Measurements from ENCODE around the gene NAV2. TPM values are rescaled to one million over a fixed set of nuclear protein-coding genes. Genes with fewer than 3 reads are reported as not detected.

Gene NAV2
- polyA plus RNA-seq, 3 donors, result not detected

DNA sequence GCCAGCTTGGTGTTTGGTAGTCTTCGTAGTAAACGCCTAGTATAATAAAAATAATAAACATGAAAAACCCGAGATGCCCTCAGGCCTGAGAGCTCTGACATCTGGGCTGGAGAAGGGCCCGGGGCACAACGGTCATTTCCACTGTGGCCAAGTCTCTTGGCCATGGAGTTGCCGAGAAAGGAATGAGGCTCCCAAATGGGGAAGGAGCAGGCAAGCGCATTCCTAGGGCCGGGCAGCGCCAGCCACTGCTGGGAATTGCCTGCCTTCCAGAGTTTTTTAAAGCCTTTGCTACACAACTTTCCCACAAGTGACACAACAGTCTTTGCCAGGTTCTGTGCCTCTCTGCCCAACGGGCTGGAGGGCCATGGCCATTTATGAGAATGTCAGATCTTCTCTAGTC is 103.4 kb downstream of the NAV2 start:
- Histone ChIP-seq H3K9me3 (replicated peaks in 1 of 2; ENCODE audit: control insufficient read depth in 1 of 2, insufficient read depth in 1 of 2, low read length in 2 of 2) (no peaks in the 10 kb centered on the region), H3K4me2 (replicated peaks; ENCODE audit: extremely low read depth, low read length, poor library complexity, severe bottlenecking) (no peak overlapping the region), H3K4me3 (replicated peaks in 1 of 3; ENCODE audit: low read depth in 2 of 3, low read length in 3 of 3) (no peak overlapping the region), H3K9ac (ENCODE audit: insufficient read depth, low read length, poor library complexity, severe bottlenecking) (no peak overlapping the region), H2AFZ (ENCODE audit: insufficient read depth, low read depth, low read length, poor library complexity, severe bottlenecking) (no peak overlapping the region), H3K4me1 (ENCODE audit: control insufficient read depth in 1 of 2, insufficient read depth in 2 of 2, low read length in 2 of 2) (no peaks in the 10 kb centered on the region), H3K27me3 (ENCODE audit: control insufficient read depth in 2 of 2, insufficient read depth in 2 of 2, low read length in 2 of 2) (no peaks in the 10 kb centered on the region), H3K79me2 (ENCODE audit: insufficient read depth, low read length) (no peaks in the 10 kb centered on the region), H3K36me3 (replicated peaks in 1 of 2; ENCODE audit: control insufficient read depth in 1 of 2, insufficient read depth in 2 of 2, low read length in 2 of 2) (no peaks in the 10 kb centered on the region), H4K20me1 (ENCODE audit: insufficient read depth, low read length) (no peaks in the 10 kb centered on the region), H3K27ac (ENCODE audit: low read depth in 1 of 2, low read length in 2 of 2) (no peak overlapping the region)
- 92% methylated on average over 5 of the region's 10 CpGs for WGBS (ENCODE audit: insufficient coverage)
- TF ChIP-seq, protein P1, sequence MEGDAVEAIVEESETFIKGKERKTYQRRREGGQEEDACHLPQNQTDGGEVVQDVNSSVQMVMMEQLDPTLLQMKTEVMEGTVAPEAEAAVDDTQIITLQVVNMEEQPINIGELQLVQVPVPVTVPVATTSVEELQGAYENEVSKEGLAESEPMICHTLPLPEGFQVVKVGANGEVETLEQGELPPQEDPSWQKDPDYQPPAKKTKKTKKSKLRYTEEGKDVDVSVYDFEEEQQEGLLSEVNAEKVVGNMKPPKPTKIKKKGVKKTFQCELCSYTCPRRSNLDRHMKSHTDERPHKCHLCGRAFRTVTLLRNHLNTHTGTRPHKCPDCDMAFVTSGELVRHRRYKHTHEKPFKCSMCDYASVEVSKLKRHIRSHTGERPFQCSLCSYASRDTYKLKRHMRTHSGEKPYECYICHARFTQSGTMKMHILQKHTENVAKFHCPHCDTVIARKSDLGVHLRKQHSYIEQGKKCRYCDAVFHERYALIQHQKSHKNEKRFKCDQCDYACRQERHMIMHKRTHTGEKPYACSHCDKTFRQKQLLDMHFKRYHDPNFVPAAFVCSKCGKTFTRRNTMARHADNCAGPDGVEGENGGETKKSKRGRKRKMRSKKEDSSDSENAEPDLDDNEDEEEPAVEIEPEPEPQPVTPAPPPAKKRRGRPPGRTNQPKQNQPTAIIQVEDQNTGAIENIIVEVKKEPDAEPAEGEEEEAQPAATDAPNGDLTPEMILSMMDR (IDR thresholded peaks at IDR 0.05), result no peak
- intact Hi-C loops (cut with micrococcal nuclease), result no loop called here
- Mint-ChIP-seq H3K4me3 (no peak overlapping the region), H3K4me1 (peaks cover 3% of the 10 kb centered on the region), H3K27ac (no peak overlapping the region), H3K9me3 (peaks cover 0 to 4% (median 0%) of the 10 kb centered on the region in 7 donors), H3K36me3 (no peaks in the 10 kb centered on the region), H3K27me3 (ENCODE audit: low read depth in 3 of 3) (peaks cover 0 to 2% (median 0%) of the 10 kb centered on the region in 3 donors)
- DNase-seq, result no peak

DNA sequence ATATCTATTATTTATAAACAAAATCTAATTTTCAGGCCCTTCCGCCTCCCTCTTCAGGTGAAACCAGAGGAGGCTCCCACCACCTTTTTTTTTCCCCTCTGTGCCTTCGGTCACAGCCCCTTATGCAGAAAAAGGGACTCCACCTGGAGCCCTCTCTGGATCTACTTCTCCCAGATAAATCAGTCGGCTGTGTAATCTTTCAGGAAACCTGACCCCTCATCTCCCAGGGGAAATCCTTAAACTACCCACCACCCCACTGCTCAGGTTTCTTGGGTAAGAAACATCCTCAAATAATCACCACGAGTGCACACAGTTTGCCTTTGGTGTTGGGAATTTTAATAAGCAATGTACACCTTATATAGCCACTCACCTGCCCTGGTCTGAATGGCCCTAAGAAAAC is 104.2 kb downstream of the NAV2 start:
- no peaks in the 10 kb centered on the region for H3K36me3 Mint-ChIP-seq
- H3K9me3 Mint-ChIP-seq, result peaks cover 0 to 6% (median 0%) of the 10 kb centered on the region in 7 donors
- H3K27ac Mint-ChIP-seq, result no peak overlapping the region
- H3K4me2 ChIP-seq (replicated peaks; ENCODE audit: extremely low read depth, low read length, poor library complexity, severe bottlenecking), result no peak overlapping the region
- H3K4me1 Mint-ChIP-seq, result peaks cover 7% of the 10 kb centered on the region
- H3K4me1 ChIP-seq (ENCODE audit: control insufficient read depth in 1 of 2, insufficient read depth in 2 of 2, low read length in 2 of 2), result peaks cover 0 to 4% of the 10 kb centered on the region in 2 donors
- no peak overlapping the region for H3K4me3 Mint-ChIP-seq
- no peak overlapping the region for H3K9ac ChIP-seq (ENCODE audit: insufficient read depth, low read length, poor library complexity, severe bottlenecking)
- H3K9me3 ChIP-seq (replicated peaks in 1 of 2; ENCODE audit: control insufficient read depth in 1 of 2, insufficient read depth in 1 of 2, low read length in 2 of 2), result no peaks in the 10 kb centered on the region
- DNase-seq, result no peak
- TF ChIP-seq, protein P1 (IDR thresholded peaks at IDR 0.05), result no peak
- no peaks in the 10 kb centered on the region for H3K79me2 ChIP-seq (ENCODE audit: insufficient read depth, low read length)
- no peak overlapping the region for H3K4me3 ChIP-seq (replicated peaks in 1 of 3; ENCODE audit: low read depth in 2 of 3, low read length in 3 of 3)
- 88% methylated on average over 2 of the region's 4 CpGs for WGBS (ENCODE audit: insufficient coverage)
- no peak overlapping the region for H3K27ac ChIP-seq (ENCODE audit: low read depth in 1 of 2, low read length in 2 of 2)
- peaks cover 0 to 2% (median 0%) of the 10 kb centered on the region in 3 donors for H3K27me3 Mint-ChIP-seq (ENCODE audit: low read depth in 3 of 3)
- no peak overlapping the region for H2AFZ ChIP-seq (ENCODE audit: insufficient read depth, low read depth, low read length, poor library complexity, severe bottlenecking)
- intact Hi-C loops (cut with micrococcal nuclease), result no loop called here
- no peaks in the 10 kb centered on the region for H3K36me3 ChIP-seq (replicated peaks in 1 of 2; ENCODE audit: control insufficient read depth in 1 of 2, insufficient read depth in 2 of 2, low read length in 2 of 2)
- no peaks in the 10 kb centered on the region for H3K27me3 ChIP-seq (ENCODE audit: control insufficient read depth in 2 of 2, insufficient read depth in 2 of 2, low read length in 2 of 2)
- H4K20me1 ChIP-seq (ENCODE audit: insufficient read depth, low read length), result no peaks in the 10 kb centered on the region

Data from CD14-positive monocyte (primary cell).